Hepatocyte (in vitro differentiated cells): Measurements from ENCODE around the gene C4BPA.

Source experiments
- CTCF ChIP-seq: fragments of 200-600 bp; sonication (generic); IDR thresholded peaks from 2 replicates; pipeline ENCODE4 v1.5.1; 2016; ENCODE audit warnings: antibody characterized with exemption, mild to moderate bottlenecking; ENCODE audit not compliant: poor library complexity
- EZH2 ChIP-seq: fragments of 200-600 bp; sonication (generic); IDR thresholded peaks from 2 replicates; pipeline ENCODE4 v1.6.1; 2016; ENCODE audit warnings: antibody characterized with exemption, mild to moderate bottlenecking, borderline replicate concordance
- EZH2phosphoT487 ChIP-seq: fragments of 200-600 bp; sonication (generic); IDR thresholded peaks from one replicate; pipeline ENCODE4 v1.6.1; 2018; ENCODE audit warnings: antibody characterized with exemption, mild to moderate bottlenecking, low read depth, moderate library complexity; ENCODE audit not compliant: unreplicated experiment, severe bottlenecking

- no peak for TF ChIP-seq EZH2phosphoT487
- TF ChIP-seq CTCF: no peak
- TF ChIP-seq EZH2: no peak
These were observed 35.0 kb upstream of the C4BPA start for GRCh38 chr1:207069061-207069460.
